Colonic mucosa (tissue), 4 donors: Measurements from ENCODE around the gene PFKFB4. TPM values are rescaled to one million over a fixed set of nuclear protein-coding genes. Genes with fewer than 3 reads are reported as not detected.

Experiments
- DNase-seq: peaks from one replicate; pipeline ENCODE4 v3.0.0-alpha.2; 2020
- H3K27ac ChIP-seq: fragments of 200-600 bp; one replicate; pipeline ENCODE4 v1.8.0; 2021
- H3K27me3 ChIP-seq: fragments of 200-600 bp; one replicate; pipeline ENCODE4 v1.8.0; 2021
- H3K36me3 ChIP-seq: fragments of 200-600 bp; one replicate; pipeline ENCODE4 v1.8.0; 2021
- H3K4me1 ChIP-seq: fragments of 200-600 bp; one replicate; pipeline ENCODE4 v1.8.0; 2021; ENCODE audit warnings: mild to moderate bottlenecking
- H3K4me3 ChIP-seq: fragments of 200-600 bp; one replicate; pipeline ENCODE4 v1.8.0; 2021
- H3K9ac ChIP-seq, 2 donors: one replicate each; pipeline ENCODE4 v1.7.0; 2013; ENCODE audit warnings: control low read depth in 2 of 2, low read depth in 2 of 2, low read length in 2 of 2
- H3K9me3 ChIP-seq: fragments of 200-600 bp; one replicate; pipeline ENCODE4 v1.8.0; 2021
- CTCF ChIP-seq: fragments of 200-600 bp; IDR thresholded peaks from one replicate; pipeline ENCODE4 v1.8.0; 2022; ENCODE audit warnings: antibody characterized with exemption, mild to moderate bottlenecking
- intact Hi-C: fragments of 100-400 bp; cut with DNase I; formaldehyde crosslinking; loops from one replicate; pipeline ENCODE4 v1.14.1; 2022
- total RNA-seq, 2 donors: library from RNA; stranded (reverse); fragmentation: NEBNext Ultra II Directional in 1 of 2; extraction: Animal tissue kit (Norgen Biotek cat#: 25700) in 1 of 2; gene quantifications; one replicate each; pipeline ENCODE4 v1.2.1, GENCODE V29; 2021
- donor health status: healthy.
- donor health status: DM: no; HTN: no; CAD: no.
- donor health status: DM: no; HTN: no; CAD: no.

PFKFB4 gene
- total RNA-seq, 2 donors from 2014 or later = 8.1 to 51.0 TPM

- Histone ChIP-seq H3K36me3 (no peaks in the 10 kb centered on the region), H3K4me3 (no peak overlapping the region), H3K27ac (no peak overlapping the region), H3K4me1 (no peaks in the 10 kb centered on the region), H3K9ac (no peak overlapping the region), H3K27me3 (no peaks in the 10 kb centered on the region), H3K9me3 (no peaks in the 10 kb centered on the region)
- no peak for TF ChIP-seq CTCF
- no peak for DNase-seq
- intact Hi-C loops = no loop called here
Measured at GRCh38 chr3:48518069-48518468, 38.5 kb downstream of the PFKFB4 start.

GRCh38 chr3:48516571-48516970 lies 40.0 kb downstream of the PFKFB4 start:
- no peak for TF ChIP-seq CTCF
- intact Hi-C loops = no loop called here
- DNase-seq = no peak
- no peak overlapping the region for H3K9ac ChIP-seq
- no peaks in the 10 kb centered on the region for H3K9me3 ChIP-seq
- H3K27ac ChIP-seq = no peak overlapping the region
- H3K36me3 ChIP-seq = no peaks in the 10 kb centered on the region
- no peak overlapping the region for H3K4me3 ChIP-seq
- no peaks in the 10 kb centered on the region for H3K4me1 ChIP-seq
- H3K27me3 ChIP-seq = no peaks in the 10 kb centered on the region

- no peak for TF ChIP-seq CTCF
Measured at GRCh38 chr3:48514431-48515227, 42.0 kb downstream of the PFKFB4 start.

GRCh38 chr3:48511551-48511950 lies 45.1 kb downstream of the PFKFB4 start:
- Histone ChIP-seq H3K4me3 (no peak overlapping the region), H3K9me3 (no peaks in the 10 kb centered on the region), H3K27me3 (no peaks in the 10 kb centered on the region), H3K4me1 (no peaks in the 10 kb centered on the region), H3K9ac (no peak overlapping the region), H3K36me3 (no peaks in the 10 kb centered on the region), H3K27ac (no peak overlapping the region)
- TF ChIP-seq CTCF = no peak
- intact Hi-C loops = no loop called here
- no peak for DNase-seq

More at GRCh38 chr3:48514431-48515227, 42.0 kb downstream of the PFKFB4 start:
- Histone ChIP-seq H3K4me3 (no peak overlapping the region), H3K9me3 (no peaks in the 10 kb centered on the region), H3K36me3 (no peaks in the 10 kb centered on the region), H3K27ac (no peak overlapping the region), H3K4me1 (no peaks in the 10 kb centered on the region), H3K27me3 (no peaks in the 10 kb centered on the region), H3K9ac (no peak overlapping the region)
- intact Hi-C loops = no loop called here
- no peak for DNase-seq

GRCh38 chr3:48507256-48508061 lies 49.1 kb downstream of the PFKFB4 start:
- peak; percentile 38 for TF ChIP-seq CTCF
- H3K27ac ChIP-seq = no peak overlapping the region
- no peak overlapping the region for H3K9ac ChIP-seq
- H3K27me3 ChIP-seq = no peaks in the 10 kb centered on the region
- no peaks in the 10 kb centered on the region for H3K36me3 ChIP-seq
- H3K4me3 ChIP-seq = no peak overlapping the region
- H3K4me1 ChIP-seq = no peaks in the 10 kb centered on the region
- intact Hi-C loops = no loop called here
- H3K9me3 ChIP-seq = no peaks in the 10 kb centered on the region
- peak; percentile 44 for DNase-seq
